ENCODE measurements around the gene ATP6V1F.

The ATP6V1F gene

GRCh38 chr7:128877756-128878120, 15.1 kb downstream of the ATP6V1F start:
- Histone ChIP-seq H3K36me3 (ENCODE audit: insufficient read depth, low read length) (no peaks in the 10 kb centered on the region), H3K4me1 (ENCODE audit: insufficient read depth, low read length, severe bottlenecking) (no peaks in the 10 kb centered on the region), H3K27ac (ENCODE audit: low read depth, low read length, poor library complexity, severe bottlenecking) (no peak overlapping the region), H4K20me1 (ENCODE audit: insufficient read depth, low read length) (no peaks in the 10 kb centered on the region), H3K9ac (ENCODE audit: low read length) (no peak overlapping the region), H3K9me2 (ENCODE audit: low read depth, low read length) (no peaks in the 10 kb centered on the region), H3K9me3 (ENCODE audit: low read length) (no peaks in the 10 kb centered on the region), H2AFZ (ENCODE audit: low read length) (no peak overlapping the region), H3K79me2 (ENCODE audit: insufficient read depth, low read length) (no peaks in the 10 kb centered on the region), H3K4me2 (ENCODE audit: low read length) (no peak overlapping the region), H3F3A (ENCODE audit: insufficient read depth, low read length) (no peaks in the 10 kb centered on the region), H3K4me3 (ENCODE audit: low read depth, low read length, poor library complexity, severe bottlenecking) (no peak overlapping the region), H3K27me3 (ENCODE audit: insufficient read depth, low read length) (peaks cover 4% of the 10 kb centered on the region; the same call in 1 of the 2 replicates)
- TF ChIP-seq CTCF (IDR thresholded peaks at IDR 0.05; ENCODE audit: low read length), result no peak
- TF ChIP-seq EZH2 (IDR thresholded peaks at IDR 0.05; ENCODE audit: borderline replicate concordance, low read length), result no peak

DNA sequence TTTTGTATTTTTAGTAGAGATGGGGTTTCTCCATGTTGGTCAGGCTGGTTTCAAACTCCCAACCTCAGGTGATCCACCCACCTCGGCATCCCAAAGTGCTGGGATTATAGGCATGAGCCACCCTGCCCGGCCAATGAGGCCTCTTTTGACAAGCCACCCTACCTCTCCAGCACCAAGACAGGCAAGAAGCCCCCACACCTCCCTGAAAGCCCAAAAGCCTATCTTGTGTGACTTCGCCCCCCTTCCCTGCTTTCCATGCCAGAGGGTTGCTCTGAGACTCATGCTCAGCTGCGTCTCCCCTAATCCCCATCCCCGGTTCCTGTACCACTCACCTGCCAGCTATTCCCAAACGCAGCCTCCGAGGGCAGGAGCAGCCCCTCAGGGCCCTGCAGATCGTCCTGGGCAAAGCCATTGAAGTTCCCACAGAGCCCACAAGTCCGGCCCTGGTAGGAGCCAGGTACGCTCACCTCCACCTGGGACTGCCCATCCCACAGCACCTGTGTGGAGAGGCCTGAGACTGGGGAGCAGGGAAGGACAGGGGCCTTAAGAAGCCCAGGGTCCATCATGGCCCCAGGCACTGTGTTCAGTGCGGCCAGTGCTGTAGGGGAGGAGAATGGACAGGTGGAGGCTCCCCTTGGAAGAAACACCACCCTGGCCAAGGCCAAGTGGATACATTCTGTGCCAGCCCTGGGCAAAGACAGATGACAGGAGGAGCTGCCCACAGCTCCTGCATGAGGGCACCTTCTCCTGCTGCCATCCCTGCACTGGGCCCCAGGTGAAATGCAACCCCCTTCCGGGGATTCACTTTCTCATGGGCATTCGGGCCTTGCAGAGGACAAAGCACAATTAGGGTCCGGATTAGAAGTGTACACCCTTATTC, 15.8 kb downstream of the ATP6V1F start:
- Histone ChIP-seq H4K20me1 (ENCODE audit: insufficient read depth, low read length) (no peaks in the 10 kb centered on the region), H3K36me3 (ENCODE audit: insufficient read depth, low read length) (no peaks in the 10 kb centered on the region), H3K4me3 (ENCODE audit: low read depth, low read length, poor library complexity, severe bottlenecking) (no peak overlapping the region), H3K9me2 (ENCODE audit: low read depth, low read length) (no peaks in the 10 kb centered on the region), H3K9ac (ENCODE audit: low read length) (no peak overlapping the region), H3K4me1 (ENCODE audit: insufficient read depth, low read length, severe bottlenecking) (no peaks in the 10 kb centered on the region), H3F3A (ENCODE audit: insufficient read depth, low read length) (no peaks in the 10 kb centered on the region), H3K4me2 (ENCODE audit: low read length) (no peak overlapping the region), H3K9me3 (ENCODE audit: low read length) (no peaks in the 10 kb centered on the region), H3K27ac (ENCODE audit: low read depth, low read length, poor library complexity, severe bottlenecking) (no peak overlapping the region), H3K79me2 (ENCODE audit: insufficient read depth, low read length) (no peaks in the 10 kb centered on the region), H3K27me3 (ENCODE audit: insufficient read depth, low read length) (peaks cover 4% of the 10 kb centered on the region; the same call in 1 of the 2 replicates), H2AFZ (ENCODE audit: low read length) (no peak overlapping the region)
- TF ChIP-seq CTCF (IDR thresholded peaks at IDR 0.05; ENCODE audit: low read length), result no peak
- no peak for TF ChIP-seq EZH2 (IDR thresholded peaks at IDR 0.05; ENCODE audit: borderline replicate concordance, low read length)

DNA sequence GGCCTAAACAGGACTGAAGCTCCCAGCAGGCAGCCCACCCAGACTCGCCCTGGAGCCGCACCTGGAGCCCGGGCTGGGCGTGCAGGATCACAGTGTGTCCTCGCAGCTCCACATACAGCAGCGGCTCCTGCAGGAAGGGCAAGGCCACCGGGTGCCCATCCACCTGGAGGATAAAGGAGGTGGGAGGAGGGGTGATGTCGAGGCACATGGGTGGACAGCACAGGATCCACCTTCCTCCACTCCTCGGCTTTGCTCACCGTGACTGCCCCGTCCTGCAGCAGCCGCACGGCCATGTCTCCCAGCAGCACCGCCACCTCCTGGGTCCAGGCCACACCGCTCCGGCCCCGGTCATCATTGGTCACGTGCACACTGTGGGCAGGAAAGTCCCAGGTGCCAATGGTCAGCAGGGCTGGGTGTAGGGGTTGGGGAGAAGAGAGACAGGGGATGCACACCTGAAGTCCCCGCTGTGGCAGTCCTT, 16.8 kb downstream of the ATP6V1F start:
- Histone ChIP-seq H3K9me2 (ENCODE audit: low read depth, low read length) (no peaks in the 10 kb centered on the region), H2AFZ (ENCODE audit: low read length) (no peak overlapping the region), H3F3A (ENCODE audit: insufficient read depth, low read length) (no peaks in the 10 kb centered on the region), H3K27me3 (ENCODE audit: insufficient read depth, low read length) (peaks cover 4% of the 10 kb centered on the region; the same call in 1 of the 2 replicates), H3K4me2 (ENCODE audit: low read length) (no peak overlapping the region), H4K20me1 (ENCODE audit: insufficient read depth, low read length) (no peaks in the 10 kb centered on the region), H3K36me3 (ENCODE audit: insufficient read depth, low read length) (no peaks in the 10 kb centered on the region), H3K9me3 (ENCODE audit: low read length) (no peaks in the 10 kb centered on the region), H3K4me3 (ENCODE audit: low read depth, low read length, poor library complexity, severe bottlenecking) (no peak overlapping the region), H3K27ac (ENCODE audit: low read depth, low read length, poor library complexity, severe bottlenecking) (no peak overlapping the region), H3K4me1 (ENCODE audit: insufficient read depth, low read length, severe bottlenecking) (peaks cover 9% of the 10 kb centered on the region), H3K9ac (ENCODE audit: low read length) (no peak overlapping the region), H3K79me2 (ENCODE audit: insufficient read depth, low read length) (no peaks in the 10 kb centered on the region)
- TF ChIP-seq EZH2 (IDR thresholded peaks at IDR 0.05; ENCODE audit: borderline replicate concordance, low read length) (no peak), CTCF (IDR thresholded peaks at IDR 0.05; ENCODE audit: low read length) (no peak)

Measured in OCI-LY1 (cell line).